RWPE2 (cell line): Measurements from ENCODE around the gene ZNF280B.

ENCODE experiments used
- ATAC-seq: fragments of 200-7000 bp; cut with Tn5 transposase; 3 replicates; pipeline ENCODE4 v1.9.1; 2021; ENCODE audit warnings: low read depth
- DNase-seq: peaks from one replicate; pipeline ENCODE4 v3.0.0-alpha.2; 2020; ENCODE audit warnings: low spot score
- H3K27ac ChIP-seq: fragments of 450-650 bp; 2 replicates; pipeline ENCODE4 v1.5.1; 2017; ENCODE audit warnings: mild to moderate bottlenecking; ENCODE audit not compliant: poor library complexity, severe bottlenecking
- H3K27me3 ChIP-seq: fragments of 250-450 bp; sonication (Bioruptor Pico); 2 replicates; pipeline ENCODE4 v1.5.1; 2021; ENCODE audit warnings: mild to moderate bottlenecking, moderate library complexity; ENCODE audit not compliant: insufficient read depth, poor library complexity, severe bottlenecking
- H3K36me3 ChIP-seq: fragments of 250-450 bp; sonication (Bioruptor Pico); 2 replicates; pipeline ENCODE4 v1.5.1; 2020; ENCODE audit warnings: low read depth, mild to moderate bottlenecking, moderate library complexity
- H3K4me1 ChIP-seq: fragments of 250-450 bp; sonication (Bioruptor Pico); 2 replicates; pipeline ENCODE4 v1.5.1; 2021; ENCODE audit warnings: mild to moderate bottlenecking, moderate library complexity; ENCODE audit not compliant: insufficient read depth, poor library complexity, severe bottlenecking
- H3K4me3 ChIP-seq: fragments of 250-450 bp; sonication (Bioruptor Pico); 2 replicates; pipeline ENCODE4 v1.5.1; 2021; ENCODE audit warnings: mild to moderate bottlenecking, moderate library complexity; ENCODE audit not compliant: severe bottlenecking
- H3K9me3 ChIP-seq: fragments of 250-450 bp; sonication (Bioruptor Pico); 2 replicates; pipeline ENCODE4 v1.5.1; 2021; ENCODE audit warnings: mild to moderate bottlenecking, moderate library complexity; ENCODE audit not compliant: severe bottlenecking
- TF ChIP-seq, protein P1 (sequence below): fragments of 450-650 bp; IDR thresholded peaks from one replicate; pipeline ENCODE4 v1.5.1; 2017; ENCODE audit warnings: mild to moderate bottlenecking, moderate library complexity; ENCODE audit not compliant: poor library complexity, severe bottlenecking

The ZNF280B gene

DNA sequence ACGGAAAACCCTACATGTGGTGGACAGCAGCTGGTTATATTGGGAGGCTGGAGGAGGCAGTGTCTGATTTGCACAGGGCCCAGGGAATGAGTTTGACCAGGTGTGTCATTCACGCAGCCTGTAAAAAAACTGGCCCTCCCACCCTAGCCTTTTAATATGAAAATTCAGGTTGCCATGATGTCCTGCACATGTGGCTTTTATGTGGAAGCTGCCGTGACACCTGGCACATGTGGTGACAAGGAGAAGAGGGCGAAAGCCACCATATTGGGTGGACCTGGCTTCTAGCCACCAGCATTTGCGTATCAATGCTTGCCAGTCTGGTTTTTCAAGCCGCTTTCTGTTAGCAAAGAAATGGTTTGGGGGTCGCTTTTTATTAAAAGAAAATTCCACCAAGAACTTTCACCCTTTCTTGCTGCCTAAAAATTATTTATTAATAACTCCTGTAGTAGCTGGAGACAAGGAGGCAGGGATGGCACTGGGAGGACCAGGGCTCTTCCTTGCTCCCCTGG lies 43.4 kb downstream of the ZNF280B start:
- peaks cover 11% of the 10 kb centered on the region for H3K9me3 ChIP-seq
- TF ChIP-seq, protein P1, sequence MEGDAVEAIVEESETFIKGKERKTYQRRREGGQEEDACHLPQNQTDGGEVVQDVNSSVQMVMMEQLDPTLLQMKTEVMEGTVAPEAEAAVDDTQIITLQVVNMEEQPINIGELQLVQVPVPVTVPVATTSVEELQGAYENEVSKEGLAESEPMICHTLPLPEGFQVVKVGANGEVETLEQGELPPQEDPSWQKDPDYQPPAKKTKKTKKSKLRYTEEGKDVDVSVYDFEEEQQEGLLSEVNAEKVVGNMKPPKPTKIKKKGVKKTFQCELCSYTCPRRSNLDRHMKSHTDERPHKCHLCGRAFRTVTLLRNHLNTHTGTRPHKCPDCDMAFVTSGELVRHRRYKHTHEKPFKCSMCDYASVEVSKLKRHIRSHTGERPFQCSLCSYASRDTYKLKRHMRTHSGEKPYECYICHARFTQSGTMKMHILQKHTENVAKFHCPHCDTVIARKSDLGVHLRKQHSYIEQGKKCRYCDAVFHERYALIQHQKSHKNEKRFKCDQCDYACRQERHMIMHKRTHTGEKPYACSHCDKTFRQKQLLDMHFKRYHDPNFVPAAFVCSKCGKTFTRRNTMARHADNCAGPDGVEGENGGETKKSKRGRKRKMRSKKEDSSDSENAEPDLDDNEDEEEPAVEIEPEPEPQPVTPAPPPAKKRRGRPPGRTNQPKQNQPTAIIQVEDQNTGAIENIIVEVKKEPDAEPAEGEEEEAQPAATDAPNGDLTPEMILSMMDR = no peak
- H3K36me3 ChIP-seq = no peaks in the 10 kb centered on the region
- H3K27me3 ChIP-seq = no peaks in the 10 kb centered on the region
- H3K4me1 ChIP-seq = no peaks in the 10 kb centered on the region
- DNase-seq (no peak), ATAC-seq (no peak)
- H3K27ac ChIP-seq = no peak overlapping the region
- no peak overlapping the region for H3K4me3 ChIP-seq

DNA sequence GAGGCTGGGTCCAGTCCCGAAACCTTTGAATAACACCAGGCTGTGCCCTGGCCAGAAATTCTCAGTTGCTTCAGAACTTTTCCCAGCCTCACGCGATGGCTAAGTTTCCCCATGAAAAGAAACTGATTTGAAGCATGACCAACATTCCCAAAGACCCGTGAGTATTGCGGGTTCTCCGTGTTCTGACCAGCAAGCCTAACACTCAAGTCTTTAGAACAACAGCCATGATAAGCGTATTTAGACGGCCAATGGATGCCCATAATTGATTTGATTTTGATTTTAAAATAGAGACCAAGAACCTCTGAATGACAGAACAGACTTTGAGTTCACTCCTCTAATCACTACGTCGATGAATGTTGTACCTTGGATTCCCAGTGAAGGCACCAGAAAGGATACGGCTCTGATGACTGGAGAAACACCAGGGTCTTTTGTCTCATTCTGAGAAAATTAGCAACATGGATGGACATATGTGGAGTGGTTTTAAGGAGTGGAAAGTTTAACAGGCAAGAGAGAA lies 43.9 kb downstream of the ZNF280B start:
- Histone ChIP-seq H3K36me3 (no peaks in the 10 kb centered on the region), H3K4me1 (no peaks in the 10 kb centered on the region), H3K27ac (no peak overlapping the region), H3K9me3 (peaks cover 14% of the 10 kb centered on the region), H3K4me3 (no peak overlapping the region), H3K27me3 (no peaks in the 10 kb centered on the region)
- TF ChIP-seq, protein P1 = no peak
- DNase-seq = no peak
- no peak for ATAC-seq

DNA sequence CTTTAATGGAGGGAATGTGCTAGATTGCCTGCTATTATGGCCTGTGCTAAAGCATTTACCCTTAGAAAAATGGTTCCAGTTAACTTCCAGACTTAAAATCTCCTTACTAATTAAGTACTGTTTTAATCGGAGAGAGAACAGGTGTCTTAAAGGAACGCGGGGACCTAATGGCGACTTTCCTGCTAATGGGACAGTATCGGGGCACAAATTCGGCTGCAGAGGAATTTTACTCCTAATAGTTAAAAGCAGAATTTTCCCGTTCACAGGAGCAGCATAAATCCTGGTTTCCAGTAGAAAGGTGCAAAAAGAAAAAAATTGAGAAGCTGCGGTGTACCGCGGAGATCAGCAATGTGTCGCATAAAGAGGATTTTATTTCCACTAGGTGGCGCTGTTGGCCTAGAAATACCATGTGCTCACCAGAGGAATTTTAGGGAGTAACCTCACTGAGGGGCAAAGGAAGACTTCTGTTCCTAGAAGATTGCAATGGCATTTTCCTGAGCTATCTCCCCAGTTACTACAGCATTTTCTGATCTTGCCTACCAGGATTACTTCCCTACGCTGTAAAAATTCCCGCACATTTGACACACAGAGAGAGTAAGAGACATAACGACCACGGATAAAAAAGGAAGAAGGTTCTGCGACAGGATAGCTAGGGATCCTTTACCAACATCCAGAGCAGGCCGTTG lies 44.5 kb downstream of the ZNF280B start:
- Histone ChIP-seq H3K27ac (no peak overlapping the region), H3K27me3 (no peaks in the 10 kb centered on the region), H3K36me3 (no peaks in the 10 kb centered on the region), H3K4me3 (no peak overlapping the region), H3K9me3 (peaks cover 20% of the 10 kb centered on the region), H3K4me1 (no peaks in the 10 kb centered on the region)
- TF ChIP-seq, protein P1 = peak; percentile 77
- no peak for DNase-seq
- ATAC-seq = peak; percentile 35; the same call in 2 of the 3 replicates

DNA sequence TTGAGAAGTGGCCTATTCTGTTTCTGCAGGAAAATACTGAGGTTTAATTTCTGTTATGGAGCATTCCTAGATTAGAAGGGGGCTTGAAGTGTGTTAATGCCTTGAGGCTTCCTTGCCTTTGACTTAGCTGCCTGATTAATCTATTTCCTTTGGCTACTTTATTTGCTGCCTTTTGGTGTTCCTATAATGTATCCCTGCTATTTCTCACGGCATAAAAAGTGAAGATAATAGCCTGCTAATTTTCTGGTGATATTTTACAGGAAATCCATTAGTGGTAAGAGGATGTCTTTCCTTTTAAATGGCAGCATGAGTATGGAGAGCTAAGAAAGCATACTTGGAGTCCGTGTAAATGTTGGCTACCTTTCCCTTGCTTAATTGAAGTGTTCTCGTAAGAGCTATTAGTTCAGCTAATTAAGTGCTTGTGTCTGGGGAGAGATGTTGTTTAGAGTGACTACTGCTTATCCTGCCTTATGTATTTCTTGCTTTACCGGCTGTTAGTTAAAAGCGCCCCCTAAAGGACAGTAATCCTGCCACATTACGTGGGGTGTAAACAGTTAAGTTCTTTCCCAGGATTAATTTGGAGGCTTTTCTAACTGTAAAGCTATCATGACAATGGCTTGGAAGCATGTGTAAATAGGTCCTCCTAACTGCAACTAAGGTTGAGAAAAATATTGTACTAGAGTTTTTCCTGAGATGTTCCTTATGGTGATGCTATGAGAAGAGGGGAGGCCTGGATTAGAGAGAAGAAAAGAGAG lies 45.6 kb downstream of the ZNF280B start:
- DNase-seq = no peak
- H3K4me3 ChIP-seq = no peak overlapping the region

More for the DNA sequence above, 45.6 kb downstream of the ZNF280B start:
- Histone ChIP-seq H3K9me3 (peaks cover 25% of the 10 kb centered on the region), H3K27me3 (no peaks in the 10 kb centered on the region), H3K27ac (no peak overlapping the region), H3K36me3 (no peaks in the 10 kb centered on the region), H3K4me1 (no peaks in the 10 kb centered on the region)
- no peak for ATAC-seq
- TF ChIP-seq, protein P1 = no peak
